Brain microvascular endothelial cell (primary cell): ENCODE measurements around the gene PXDN.

Experiments
- DNase-seq: peaks from one replicate; pipeline ENCODE4 v3.0.0-alpha.2; 2020
- H3K27ac ChIP-seq: fragments of 250-450 bp; sonication (Bioruptor Pico); 2 replicates; pipeline ENCODE4 v1.5.1; 2020; ENCODE audit warnings: mild to moderate bottlenecking, moderate library complexity
- H3K27me3 ChIP-seq: fragments of 250-450 bp; sonication (Bioruptor Pico); replicated peaks from 2 replicates; pipeline ENCODE4 v1.5.1; 2020; ENCODE audit warnings: mild to moderate bottlenecking
- H3K36me3 ChIP-seq: fragments of 250-450 bp; sonication (Bioruptor Pico); replicated peaks from 2 replicates; pipeline ENCODE4 v1.5.1; 2020; ENCODE audit warnings: mild to moderate bottlenecking
- H3K4me3 ChIP-seq: 2 replicates; pipeline ENCODE4 v1.5.1; 2011; ENCODE audit warnings: low read depth, mild to moderate bottlenecking, control low read depth, low read length, moderate library complexity
- in situ Hi-C: cut with HindIII; loops from 2 replicates; pipeline ENCODE4 v1.10.0; 2017; ENCODE audit warnings: low sequenced_read_pairs, low pct_ligation_motif_present
- TF ChIP-seq, protein P1 (sequence below): IDR thresholded peaks from 2 replicates; pipeline ENCODE4 v1.5.1; 2011; ENCODE audit warnings: low read depth, mild to moderate bottlenecking, moderate library complexity, low read length, control low read depth, inconsistent platforms; ENCODE audit errors: missing control alignments

The PXDN gene

DNA sequence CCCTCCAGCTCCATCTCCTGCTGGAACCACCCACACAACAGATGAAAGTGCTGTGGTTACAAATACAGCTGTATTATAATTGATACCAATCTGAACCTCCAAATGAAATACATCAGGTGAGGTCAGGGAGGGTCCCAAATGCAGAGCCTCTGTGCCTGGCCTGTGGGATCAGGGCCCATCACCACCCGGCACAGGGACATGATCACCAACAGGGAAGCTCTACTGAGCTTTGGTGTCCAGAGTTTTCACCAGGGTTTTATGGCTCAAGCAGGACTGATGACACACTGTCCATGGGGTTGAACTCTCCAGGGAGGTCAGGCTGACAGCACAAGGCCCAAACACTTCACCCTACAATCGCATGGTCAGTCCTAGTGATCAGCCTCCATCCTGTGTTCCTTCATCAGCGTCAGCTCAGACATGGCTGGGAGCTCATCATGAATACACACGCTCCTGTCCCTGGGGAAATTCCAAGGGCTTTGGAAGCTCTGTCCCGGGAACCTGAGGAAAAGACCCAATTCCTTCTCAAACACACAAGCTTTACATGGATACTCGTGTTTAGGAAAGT, 3.9 kb upstream of the PXDN start:
- H3K36me3 ChIP-seq, result no peaks in the 10 kb centered on the region
- in situ Hi-C loops, result loop anchor here (25.0 kb wide), 1 partner anchor 161 kb away; no protein-coding TSS in a partner anchor
- H3K4me3 ChIP-seq, result no peak overlapping the region
- TF ChIP-seq, protein P1, sequence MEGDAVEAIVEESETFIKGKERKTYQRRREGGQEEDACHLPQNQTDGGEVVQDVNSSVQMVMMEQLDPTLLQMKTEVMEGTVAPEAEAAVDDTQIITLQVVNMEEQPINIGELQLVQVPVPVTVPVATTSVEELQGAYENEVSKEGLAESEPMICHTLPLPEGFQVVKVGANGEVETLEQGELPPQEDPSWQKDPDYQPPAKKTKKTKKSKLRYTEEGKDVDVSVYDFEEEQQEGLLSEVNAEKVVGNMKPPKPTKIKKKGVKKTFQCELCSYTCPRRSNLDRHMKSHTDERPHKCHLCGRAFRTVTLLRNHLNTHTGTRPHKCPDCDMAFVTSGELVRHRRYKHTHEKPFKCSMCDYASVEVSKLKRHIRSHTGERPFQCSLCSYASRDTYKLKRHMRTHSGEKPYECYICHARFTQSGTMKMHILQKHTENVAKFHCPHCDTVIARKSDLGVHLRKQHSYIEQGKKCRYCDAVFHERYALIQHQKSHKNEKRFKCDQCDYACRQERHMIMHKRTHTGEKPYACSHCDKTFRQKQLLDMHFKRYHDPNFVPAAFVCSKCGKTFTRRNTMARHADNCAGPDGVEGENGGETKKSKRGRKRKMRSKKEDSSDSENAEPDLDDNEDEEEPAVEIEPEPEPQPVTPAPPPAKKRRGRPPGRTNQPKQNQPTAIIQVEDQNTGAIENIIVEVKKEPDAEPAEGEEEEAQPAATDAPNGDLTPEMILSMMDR, result no peak
- DNase-seq, result no peak
- no peaks in the 10 kb centered on the region for H3K27me3 ChIP-seq
- no peak overlapping the region for H3K27ac ChIP-seq

DNA sequence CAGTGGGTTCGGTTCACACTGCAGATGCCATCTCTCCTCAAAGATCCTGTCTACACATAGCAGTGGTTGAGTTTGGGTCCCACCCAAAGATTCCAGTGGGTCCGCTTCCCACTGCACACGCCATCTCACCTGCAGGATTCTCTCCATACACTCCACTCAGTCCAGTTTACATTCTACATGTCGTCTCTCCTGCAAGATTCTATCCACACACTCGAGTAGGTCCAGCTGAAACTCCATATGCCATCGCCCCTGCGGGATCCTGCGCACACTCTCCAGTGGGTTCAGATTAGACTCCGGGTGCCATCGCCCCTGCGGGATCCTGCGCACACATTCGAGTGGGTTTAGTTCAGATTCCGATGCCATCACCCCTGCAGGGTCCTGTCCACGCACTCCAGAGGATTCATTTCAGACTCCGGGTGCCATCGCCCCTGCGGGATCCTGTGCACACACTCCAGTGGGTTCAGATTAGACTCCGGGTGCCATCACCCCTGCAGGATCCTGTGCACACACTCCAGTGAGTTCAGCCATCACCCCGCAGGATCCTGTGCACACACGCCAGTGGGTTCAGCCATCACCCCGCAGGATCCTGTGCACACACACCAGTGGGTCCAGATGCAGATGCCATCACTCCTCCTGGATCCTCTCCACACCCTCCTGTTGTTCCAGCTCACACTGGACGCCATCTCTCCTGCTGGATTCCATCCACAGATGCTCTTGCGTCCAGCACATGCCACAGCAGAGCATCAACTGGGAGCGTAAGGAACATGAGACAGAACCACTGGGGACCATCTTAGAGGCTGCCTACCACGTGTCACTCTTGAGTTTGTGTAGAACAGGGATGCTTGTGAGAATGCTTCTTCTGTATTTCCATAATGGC, 3.0 kb upstream of the PXDN start:
- in situ Hi-C loops, result loop anchor here (25.0 kb wide), 1 partner anchor 160 kb away; no protein-coding TSS in a partner anchor
- no peaks in the 10 kb centered on the region for H3K36me3 ChIP-seq
- H3K27me3 ChIP-seq, result no peaks in the 10 kb centered on the region
- H3K4me3 ChIP-seq, result no peak overlapping the region
- TF ChIP-seq, protein P1, result no peak
- no peak for DNase-seq
- H3K27ac ChIP-seq, result no peak overlapping the region

DNA sequence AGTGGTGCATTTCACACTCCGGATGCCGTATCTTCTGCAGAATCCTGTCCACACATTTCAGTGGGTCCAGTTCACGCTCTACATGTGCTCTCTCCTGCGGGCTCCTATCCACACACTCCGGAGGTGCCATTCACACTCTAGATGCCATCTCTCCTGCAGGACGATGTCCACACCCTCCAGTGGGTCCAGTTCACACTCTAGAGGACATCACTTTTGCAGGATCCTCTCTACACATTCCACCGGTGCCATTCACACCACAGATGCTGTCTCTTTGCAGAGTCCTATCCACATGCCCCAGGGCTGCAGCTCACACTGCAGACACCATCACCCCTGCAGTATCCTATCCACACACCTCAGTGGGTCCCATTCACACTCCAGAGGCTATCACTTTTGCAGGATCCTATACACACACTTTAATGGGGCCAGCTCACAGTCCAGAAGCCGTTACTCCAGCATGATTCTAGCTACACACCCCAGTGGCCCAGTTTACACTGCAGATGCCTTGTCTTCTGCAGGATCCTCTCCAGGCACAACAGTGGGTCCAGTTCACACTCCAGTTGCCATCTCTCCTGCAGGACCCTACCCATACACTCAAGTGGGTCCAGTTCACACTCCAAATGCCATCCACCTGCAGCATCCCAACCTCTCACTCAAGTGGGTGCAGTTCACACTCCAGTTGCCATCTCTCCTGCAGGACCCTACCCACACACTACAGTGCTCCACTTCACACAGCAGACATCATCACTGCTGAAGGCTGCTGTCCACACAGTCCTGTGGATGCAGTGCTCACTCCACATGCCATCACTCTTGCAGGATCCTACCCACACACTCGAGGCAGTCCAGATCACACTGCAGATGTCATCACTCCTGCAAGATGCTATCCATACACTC, 2.1 kb upstream of the PXDN start:
- Histone ChIP-seq H3K27ac (no peak overlapping the region), H3K27me3 (no peaks in the 10 kb centered on the region), H3K36me3 (peaks cover 3% of the 10 kb centered on the region), H3K4me3 (no peak overlapping the region)
- in situ Hi-C loops, result loop anchor here (25.0 kb wide), 1 partner anchor 159 kb away; no protein-coding TSS in a partner anchor
- TF ChIP-seq, protein P1, result no peak
- DNase-seq, result no peak

DNA sequence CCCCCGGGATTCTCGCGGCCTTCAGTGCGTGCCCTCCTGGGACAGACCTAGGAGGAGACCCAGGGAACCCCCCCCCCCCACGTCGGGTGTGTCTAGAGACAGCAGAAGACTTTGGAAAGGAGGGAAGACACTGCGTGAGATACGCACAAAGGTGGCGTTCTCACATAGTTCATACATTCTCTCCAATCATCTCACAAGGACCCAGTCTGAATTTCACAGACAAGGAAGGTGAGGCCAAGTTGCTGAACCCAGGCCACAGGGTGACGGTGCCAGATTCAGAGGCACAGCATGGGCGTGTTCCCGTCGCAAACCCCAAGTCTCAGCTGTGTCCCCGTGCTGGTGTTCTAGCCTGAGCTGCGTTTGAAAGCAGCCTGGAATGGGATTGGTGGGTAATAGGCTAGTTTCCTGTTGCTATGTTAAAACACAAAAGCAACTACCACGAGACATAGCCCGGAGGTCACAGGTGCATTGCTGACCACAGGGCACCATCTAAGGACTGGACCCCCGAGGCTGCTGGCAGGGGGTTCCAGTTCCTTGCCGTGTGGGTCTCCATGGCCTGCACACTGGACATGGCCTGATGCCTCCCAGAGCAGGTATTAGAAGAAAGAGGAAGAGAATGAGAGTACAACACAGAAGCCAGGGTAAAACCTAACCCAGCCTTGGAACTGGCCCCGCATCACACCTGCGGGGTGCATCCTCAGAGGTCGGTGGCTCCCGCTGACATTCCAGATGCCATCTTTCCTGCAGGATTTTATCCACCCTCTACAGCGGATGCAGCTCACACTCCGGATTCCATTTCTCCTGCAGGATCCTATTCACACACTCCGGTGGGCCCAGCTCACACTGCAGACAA, 1.1 kb upstream of the PXDN start:
- Histone ChIP-seq H3K27me3 (no peaks in the 10 kb centered on the region), H3K27ac (peak overlapping the region; percentile 88), H3K4me3 (peak overlapping the region; percentile 84), H3K36me3 (peaks cover 3% of the 10 kb centered on the region)
- no peak for DNase-seq
- TF ChIP-seq, protein P1, result no peak
- in situ Hi-C loops, result loop anchor here (25.0 kb wide), 1 partner anchor 158 kb away; no protein-coding TSS in a partner anchor

DNA sequence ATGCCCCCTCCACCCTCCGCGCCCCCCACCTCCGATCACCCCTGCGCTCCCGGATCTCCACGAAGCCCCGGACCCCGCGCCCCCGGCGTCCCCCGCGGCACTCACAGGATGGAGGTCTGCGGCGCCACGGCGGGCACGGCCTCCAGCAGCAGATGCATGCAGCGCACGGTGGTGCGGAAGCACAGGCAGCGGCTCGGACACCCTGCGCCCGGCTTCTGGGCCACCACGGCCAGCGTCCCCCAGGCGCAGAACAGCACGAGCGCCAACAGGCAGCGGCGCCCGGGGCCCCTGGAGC, 217 bp downstream of the PXDN start:
- H3K4me3 ChIP-seq, result peak overlapping the region; percentile 84
- in situ Hi-C loops, result loop anchor here (25.0 kb wide), 1 partner anchor 157 kb away; no protein-coding TSS in a partner anchor

More for the DNA sequence above, 217 bp downstream of the PXDN start:
- Histone ChIP-seq H3K27me3 (no peaks in the 10 kb centered on the region), H3K36me3 (peaks cover 3% of the 10 kb centered on the region), H3K27ac (peak overlapping the region; percentile 88)
- TF ChIP-seq, protein P1, result no peak
- no peak for DNase-seq
